Breast epithelium (tissue), 4 donors: ENCODE measurements around the gene DHX35. TPM values are rescaled to one million over a fixed set of nuclear protein-coding genes. Genes with fewer than 3 reads are reported as not detected.

Experiments used
- DNase-seq, 2 donors: peaks; one replicate each; pipeline ENCODE4 v3.0.0-alpha.2; 2019; ENCODE audit warnings: low spot score in 2 of 2
- H3K27ac ChIP-seq, 2 donors: fragments of 200-600 bp; sonication (generic) in 1 of 2; one replicate each; pipeline ENCODE4 v1.5.1; 2016 to 2019; ENCODE audit warnings: mild to moderate bottlenecking in 1 of 2
- H3K27me3 ChIP-seq, 2 donors: fragments of 200-600 bp; sonication (generic) in 1 of 2; one replicate each; pipeline versions ENCODE4 v1.5.1 to v1.6.0; 2017 to 2019; ENCODE audit warnings: control low read depth in 1 of 2, mild to moderate bottlenecking in 1 of 2
- H3K36me3 ChIP-seq: fragments of 200-600 bp; one replicate; pipeline ENCODE4 v1.5.1; 2019
- H3K4me1 ChIP-seq, 2 donors: fragments of 200-600 bp; sonication (generic); one replicate each; pipeline ENCODE4 v1.5.1; 2016 to 2019; ENCODE audit warnings: control low read depth in 1 of 2
- H3K4me3 ChIP-seq, 3 donors: fragments of 200-600 bp; sonication (generic); 1 replicate in 2 of 3; 2 replicates in 1 of 3; pipeline ENCODE4 v1.5.1; 2016 to 2019; ENCODE audit warnings: mild to moderate bottlenecking in 3 of 3, moderate library complexity in 2 of 3
- H3K9me3 ChIP-seq, 2 donors: fragments of 200-600 bp; sonication (generic) in 1 of 2; one replicate each; pipeline ENCODE4 v1.5.1; 2016 to 2019; ENCODE audit warnings: control low read depth in 1 of 2
- CTCF ChIP-seq, 3 donors: fragments of 450-650 bp; IDR thresholded peaks; one replicate each; pipeline ENCODE4 v1.5.1; 2016 to 2017; ENCODE audit warnings: antibody characterized with exemption in 3 of 3, mild to moderate bottlenecking in 3 of 3, moderate library complexity in 3 of 3
- POLR2A ChIP-seq: fragments of 450-650 bp; IDR thresholded peaks from one replicate; pipeline ENCODE4 v1.6.1; 2016; ENCODE audit warnings: antibody characterized with exemption, mild to moderate bottlenecking, moderate library complexity
- POLR2AphosphoS5 ChIP-seq, 3 donors: sonication (generic); formaldehyde crosslinking; IDR thresholded peaks; one replicate each; pipeline ENCODE4 v1.6.1; 2017; ENCODE audit warnings: antibody characterized with exemption in 3 of 3
- intact Hi-C: fragments of 100-400 bp; cut with DNase I; formaldehyde crosslinking; loops from one replicate; pipeline ENCODE4 v1.15.1; 2023; ENCODE audit warnings: low total_unique reads
- total RNA-seq, 3 donors: library from RNA; depleted of rRNA; stranded (reverse); fragments of >200 nt; gene quantifications; one replicate each; pipeline ENCODE4 v1.1.0, GENCODE V29; 2016

The DHX35 gene
- total RNA-seq, 3 donors from 2014 or later: 11.0 to 20.3 (median 20.1) TPM

DNA sequence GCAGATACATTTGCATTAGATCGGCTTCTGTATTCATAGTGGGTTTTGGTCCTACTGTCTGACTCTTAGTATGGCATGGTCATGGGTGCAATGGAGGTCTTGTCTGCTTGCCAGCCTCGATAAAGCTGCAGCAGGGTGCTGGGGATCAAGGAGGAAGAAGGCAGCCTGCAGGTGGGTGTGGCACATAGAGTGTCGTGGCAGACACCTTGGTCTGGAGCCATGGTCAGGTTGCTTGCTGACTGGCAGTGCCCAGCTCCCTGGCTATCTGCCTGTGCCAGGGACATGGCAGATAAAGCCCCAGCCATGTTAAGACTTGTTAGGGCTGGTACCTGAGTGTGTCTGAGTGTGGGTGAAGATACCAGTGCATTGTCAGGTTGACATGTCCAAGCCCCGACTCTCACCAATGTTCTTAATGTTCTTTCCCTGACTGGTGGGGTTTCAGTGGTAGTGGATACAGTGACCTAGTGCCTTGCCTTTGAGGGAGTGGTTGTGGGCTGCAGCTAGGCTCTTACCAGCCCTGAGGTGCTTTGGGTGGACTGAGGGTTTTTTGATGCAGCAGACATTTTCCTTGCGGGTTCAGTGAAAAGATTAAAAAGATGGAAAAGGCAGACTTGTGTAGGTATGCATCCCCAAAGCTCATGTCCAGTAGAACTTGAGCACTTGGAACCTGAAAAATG, 34.1 kb upstream of the DHX35 start:
- intact Hi-C loops: no loop called here
- no peaks in the 10 kb centered on the region for H3K4me1 ChIP-seq
- no peaks in the 10 kb centered on the region for H3K9me3 ChIP-seq
- no peak overlapping the region for H3K27ac ChIP-seq
- no peak overlapping the region for H3K4me3 ChIP-seq
- DNase-seq: no peak
- TF ChIP-seq POLR2AphosphoS5 (IDR thresholded peaks at IDR 0.05): no peak
- no peak for TF ChIP-seq POLR2A
- no peak for TF ChIP-seq CTCF (IDR thresholded peaks at IDR 0.05)
- H3K36me3 ChIP-seq: no peaks in the 10 kb centered on the region
- H3K27me3 ChIP-seq: no peaks in the 10 kb centered on the region

- TF ChIP-seq POLR2AphosphoS5 (IDR thresholded peaks at IDR 0.05) (no peak), CTCF (IDR thresholded peaks at IDR 0.05) (no peak), POLR2A (no peak)
- H3K4me1 ChIP-seq: no peaks in the 10 kb centered on the region
- intact Hi-C loops: no loop called here
- no peak overlapping the region for H3K4me3 ChIP-seq
- H3K27me3 ChIP-seq: no peaks in the 10 kb centered on the region
- H3K27ac ChIP-seq: no peak overlapping the region
- H3K36me3 ChIP-seq: no peaks in the 10 kb centered on the region
- no peaks in the 10 kb centered on the region for H3K9me3 ChIP-seq
- no peak for DNase-seq
Observed at GRCh38 chr20:38930242-38930569, 31.9 kb upstream of the DHX35 start.

GRCh38 chr20:38931984-38932383, 30.2 kb upstream of the DHX35 start:
- no peak for TF ChIP-seq CTCF (IDR thresholded peaks at IDR 0.05)
- no peak for DNase-seq
- Histone ChIP-seq H3K27me3 (no peaks in the 10 kb centered on the region), H3K4me3 (no peak overlapping the region), H3K9me3 (no peaks in the 10 kb centered on the region), H3K4me1 (no peaks in the 10 kb centered on the region), H3K36me3 (no peaks in the 10 kb centered on the region), H3K27ac (no peak overlapping the region)
- intact Hi-C loops: no loop called here

GRCh38 chr20:38932457-38933120, 29.6 kb upstream of the DHX35 start:
- TF ChIP-seq CTCF (IDR thresholded peaks at IDR 0.05) (no peak), POLR2AphosphoS5 (IDR thresholded peaks at IDR 0.05) (no peak), POLR2A (no peak)
- no peaks in the 10 kb centered on the region for H3K27me3 ChIP-seq

GRCh38 chr20:38934530-38934929, 27.6 kb upstream of the DHX35 start:
- intact Hi-C loops: no loop called here
- H3K36me3 ChIP-seq: no peaks in the 10 kb centered on the region
- H3K27me3 ChIP-seq: no peaks in the 10 kb centered on the region
- no peak for TF ChIP-seq POLR2AphosphoS5 (IDR thresholded peaks at IDR 0.05)
- TF ChIP-seq CTCF (IDR thresholded peaks at IDR 0.05): no peak
- no peak for TF ChIP-seq POLR2A
- H3K27ac ChIP-seq: no peak overlapping the region
- H3K9me3 ChIP-seq: no peaks in the 10 kb centered on the region
- H3K4me1 ChIP-seq: no peaks in the 10 kb centered on the region
- no peak overlapping the region for H3K4me3 ChIP-seq
- DNase-seq: no peak

More at GRCh38 chr20:38932457-38933120, 29.6 kb upstream of the DHX35 start:
- no peaks in the 10 kb centered on the region for H3K4me1 ChIP-seq
- no peak for DNase-seq
- intact Hi-C loops: no loop called here
- no peak overlapping the region for H3K27ac ChIP-seq
- no peak overlapping the region for H3K4me3 ChIP-seq
- no peaks in the 10 kb centered on the region for H3K9me3 ChIP-seq
- H3K36me3 ChIP-seq: no peaks in the 10 kb centered on the region
